KOPT-K1 (cell line): ENCODE data around the gene METAP1D.

Experiments
- H3K27ac ChIP-seq: fragments of 200-600 bp; sonication (generic); 2 replicates; pipeline ENCODE4 v1.5.1; 2016; ENCODE audit warnings: antibody characterized with exemption, mild to moderate bottlenecking, low read depth, low read length; ENCODE audit not compliant: poor library complexity, severe bottlenecking
- H3K36me3 ChIP-seq: fragments of 200-600 bp; sonication (generic); 2 replicates; pipeline ENCODE4 v1.5.1; 2017; ENCODE audit warnings: antibody characterized with exemption, mild to moderate bottlenecking, low read length, moderate library complexity; ENCODE audit not compliant: insufficient read depth
- H3K9me3 ChIP-seq: fragments of 200-600 bp; sonication (generic); 2 replicates; pipeline ENCODE4 v1.5.1; 2017; ENCODE audit warnings: antibody characterized with exemption, low read length, mild to moderate bottlenecking; ENCODE audit not compliant: insufficient read depth, poor library complexity, severe bottlenecking

Gene METAP1D

DNA sequence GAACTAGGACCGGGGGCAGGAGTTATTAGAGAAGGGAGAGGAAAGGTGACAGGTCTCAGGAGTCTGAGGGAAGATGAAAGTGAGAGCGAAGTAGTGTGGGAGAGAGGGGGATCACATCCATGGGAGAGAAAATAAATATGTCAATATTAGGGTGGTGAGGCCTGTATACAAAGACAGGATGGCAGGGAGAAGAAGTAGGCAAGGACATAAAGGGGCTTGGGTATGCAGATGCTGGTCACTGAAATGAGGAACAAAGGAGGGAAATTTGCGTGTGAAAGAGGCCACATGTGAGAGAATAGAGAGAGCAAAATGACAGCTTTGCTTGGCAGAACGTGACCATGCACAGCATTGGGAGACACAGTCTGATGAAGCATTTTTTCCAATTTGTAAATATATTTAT lies 13.6 kb downstream of the METAP1D start:
- Histone ChIP-seq H3K27ac (no peak overlapping the region), H3K36me3 (no peaks in the 10 kb centered on the region), H3K9me3 (no peaks in the 10 kb centered on the region)

- H3K27ac ChIP-seq = no peak overlapping the region
- H3K9me3 ChIP-seq = no peaks in the 10 kb centered on the region
- H3K36me3 ChIP-seq = no peaks in the 10 kb centered on the region
Observed at GRCh38 chr2:172021074-172021931, 21.6 kb downstream of the METAP1D start.

GRCh38 chr2:172021955-172022354 lies 22.2 kb downstream of the METAP1D start:
- no peaks in the 10 kb centered on the region for H3K36me3 ChIP-seq
- H3K27ac ChIP-seq = no peak overlapping the region
- no peaks in the 10 kb centered on the region for H3K9me3 ChIP-seq

DNA sequence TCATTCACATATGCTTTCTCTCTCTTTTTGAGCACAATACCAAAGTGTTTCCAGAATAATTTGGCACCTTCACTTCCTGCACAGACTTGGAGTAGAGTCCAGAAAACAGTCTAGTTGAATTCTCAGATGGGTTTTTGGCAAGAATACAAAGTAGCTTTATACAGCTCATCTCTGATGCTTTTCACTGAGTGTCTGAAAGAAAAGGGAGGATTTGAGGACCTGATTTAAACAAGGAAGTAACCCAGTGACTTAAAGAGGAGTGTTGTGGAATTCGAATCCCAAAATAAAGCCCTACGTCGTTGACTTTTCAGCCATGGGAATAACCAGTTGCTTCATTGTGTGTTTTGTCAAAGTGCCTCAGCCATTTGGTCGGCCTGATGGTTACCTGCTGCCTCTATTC lies 31.8 kb downstream of the METAP1D start:
- H3K9me3 ChIP-seq = no peaks in the 10 kb centered on the region
- H3K36me3 ChIP-seq = no peaks in the 10 kb centered on the region
- no peak overlapping the region for H3K27ac ChIP-seq

GRCh38 chr2:172038121-172038520 lies 38.4 kb downstream of the METAP1D start:
- Histone ChIP-seq H3K27ac (no peak overlapping the region), H3K9me3 (no peaks in the 10 kb centered on the region), H3K36me3 (no peaks in the 10 kb centered on the region)

DNA sequence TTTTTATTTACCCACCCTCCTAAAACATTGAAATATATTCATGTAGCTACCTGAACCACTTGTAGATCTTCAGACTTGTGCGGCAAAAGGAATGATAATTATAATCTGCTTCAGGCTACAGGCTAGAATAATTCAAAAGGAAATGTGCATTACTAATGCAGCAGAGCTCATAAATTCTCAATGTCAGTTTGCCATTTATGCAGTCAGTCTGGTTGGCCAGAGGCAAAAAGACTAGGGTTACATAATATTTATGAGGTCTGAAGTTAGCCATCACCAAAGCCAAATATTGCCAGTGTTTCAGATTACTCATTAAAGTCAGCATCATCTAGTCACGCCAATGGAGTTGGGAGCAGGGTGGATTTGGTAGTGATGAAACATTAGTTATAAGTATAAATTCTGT lies 38.9 kb downstream of the METAP1D start:
- no peak overlapping the region for H3K27ac ChIP-seq
- H3K36me3 ChIP-seq = no peaks in the 10 kb centered on the region
- no peaks in the 10 kb centered on the region for H3K9me3 ChIP-seq

GRCh38 chr2:172039011-172039704 lies 39.4 kb downstream of the METAP1D start:
- no peak overlapping the region for H3K27ac ChIP-seq
- no peaks in the 10 kb centered on the region for H3K36me3 ChIP-seq
- H3K9me3 ChIP-seq = no peaks in the 10 kb centered on the region

- Histone ChIP-seq H3K27ac (no peak overlapping the region), H3K9me3 (no peaks in the 10 kb centered on the region), H3K36me3 (no peaks in the 10 kb centered on the region)
Observed at GRCh38 chr2:172040311-172040710, 40.6 kb downstream of the METAP1D start.

DNA sequence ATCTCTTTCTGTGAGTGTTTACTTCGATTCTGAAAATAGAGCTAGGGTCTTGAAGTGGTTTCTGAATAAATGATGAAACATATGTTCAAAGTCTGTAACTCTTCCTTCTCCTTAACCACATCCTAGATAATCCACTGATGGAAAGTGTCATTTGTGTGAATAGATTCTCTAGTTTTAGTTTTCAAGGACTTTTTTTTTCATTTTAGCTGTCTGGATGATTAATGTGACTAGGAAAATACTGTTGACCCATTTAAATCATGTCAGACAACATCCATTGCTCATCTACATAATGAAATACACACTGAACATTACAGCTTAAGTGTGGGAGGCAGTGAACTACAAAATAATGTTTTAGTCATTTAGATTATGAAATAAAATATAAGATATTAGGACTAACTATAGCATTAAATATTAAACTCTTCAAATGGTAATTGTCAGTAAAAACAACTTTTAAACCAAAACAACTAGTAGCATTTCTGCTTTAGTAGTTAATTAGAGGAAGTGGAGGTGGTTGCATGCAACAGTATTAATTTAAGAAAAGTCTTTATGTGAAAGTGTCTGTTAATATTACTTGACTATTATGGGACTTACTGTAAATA lies 46.4 kb downstream of the METAP1D start:
- no peaks in the 10 kb centered on the region for H3K36me3 ChIP-seq

GRCh38 chr2:172046866-172047565 lies 47.3 kb downstream of the METAP1D start:
- Histone ChIP-seq H3K27ac (no peak overlapping the region), H3K36me3 (no peaks in the 10 kb centered on the region), H3K9me3 (no peaks in the 10 kb centered on the region)

More for the DNA sequence above, 46.4 kb downstream of the METAP1D start:
- no peaks in the 10 kb centered on the region for H3K9me3 ChIP-seq
- no peak overlapping the region for H3K27ac ChIP-seq

DNA sequence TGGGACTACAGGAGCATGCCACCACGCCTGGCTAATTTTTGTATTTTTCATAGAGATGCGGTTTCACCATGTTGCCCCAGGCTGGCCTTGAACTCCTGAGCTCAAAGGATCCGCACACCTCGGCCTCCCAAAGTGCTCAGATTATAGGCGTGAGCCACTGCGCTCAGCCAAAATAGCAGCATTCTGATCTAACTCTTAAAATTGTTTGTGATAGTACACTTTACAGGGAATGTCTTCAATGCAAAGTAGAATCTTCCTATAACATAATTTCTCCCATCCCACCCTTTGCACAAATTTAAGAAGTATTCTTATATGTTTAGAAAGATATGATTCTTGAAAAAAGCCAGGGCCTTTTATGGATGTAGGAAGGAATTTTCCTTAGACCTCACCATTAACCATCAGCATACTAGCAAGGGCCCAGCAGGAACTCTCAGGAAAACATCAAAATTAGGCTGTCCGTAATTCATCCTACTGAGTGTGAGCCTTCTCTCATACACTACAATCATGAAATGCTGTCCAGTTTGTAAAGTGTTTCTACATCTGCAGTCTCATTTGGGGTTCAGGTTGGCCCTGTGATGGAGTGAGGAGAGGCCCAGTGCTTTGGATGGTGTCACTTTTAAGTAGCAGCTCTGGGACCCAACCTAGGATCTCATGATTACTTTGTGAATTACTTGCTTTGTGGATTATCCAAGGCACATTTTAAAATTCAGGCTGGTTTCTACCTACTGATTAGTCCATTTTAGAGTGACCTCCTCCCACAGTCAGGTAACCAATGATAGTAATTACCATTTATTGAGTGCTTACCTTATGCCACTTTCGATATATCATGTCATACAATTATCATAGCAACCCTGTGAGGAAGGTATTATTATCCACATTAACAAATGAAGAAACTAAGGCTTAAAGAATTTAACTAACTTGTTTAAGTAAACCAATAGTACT lies 48.1 kb downstream of the METAP1D start:
- H3K36me3 ChIP-seq = no peaks in the 10 kb centered on the region
- H3K9me3 ChIP-seq = no peaks in the 10 kb centered on the region
- no peak overlapping the region for H3K27ac ChIP-seq

DNA sequence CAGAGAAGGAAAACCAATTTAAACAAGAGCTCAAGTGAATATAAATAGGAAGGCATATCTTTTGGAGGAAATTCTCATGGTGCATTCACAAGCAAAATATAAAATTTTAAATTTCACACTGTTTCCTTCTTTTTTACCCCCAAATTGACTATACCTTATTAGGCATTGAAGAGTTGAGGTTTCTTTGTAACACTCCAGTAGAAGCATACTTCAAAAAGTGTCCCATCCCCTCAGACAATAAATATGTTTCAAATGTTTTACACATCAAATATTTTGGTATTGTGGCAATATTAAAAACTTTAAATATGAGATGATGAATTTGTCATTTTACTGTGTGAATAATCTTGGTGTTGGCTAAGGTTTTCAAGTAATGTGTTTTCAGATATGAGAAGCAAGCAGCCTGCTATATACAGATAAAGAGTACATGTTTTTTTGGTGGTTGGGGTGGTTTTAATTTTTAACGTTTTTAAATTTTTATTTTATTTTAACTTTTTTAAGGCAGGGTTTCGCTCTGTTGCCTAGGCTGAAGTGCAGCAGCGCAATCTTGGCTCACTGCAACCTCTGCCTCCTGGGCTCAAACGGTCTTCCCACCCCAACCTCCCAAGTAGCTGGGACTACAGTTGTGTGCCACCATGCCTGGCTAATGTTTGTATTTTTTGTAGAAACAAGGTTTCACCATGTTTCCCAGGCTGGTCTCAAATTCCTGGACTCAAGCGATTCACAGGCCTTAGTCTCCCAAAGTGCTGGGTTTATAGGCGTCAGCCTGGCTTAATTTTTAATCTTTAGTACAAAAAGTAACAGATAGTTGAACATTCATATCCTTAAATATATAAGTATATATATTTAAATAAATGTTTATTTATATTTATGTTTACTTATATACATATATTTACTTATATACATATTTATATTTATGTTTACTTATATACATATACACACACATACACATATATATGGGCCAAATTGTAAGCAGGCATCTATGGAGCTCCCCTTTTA lies 49.1 kb downstream of the METAP1D start:
- H3K27ac ChIP-seq = no peak overlapping the region
- H3K9me3 ChIP-seq = no peaks in the 10 kb centered on the region
- H3K36me3 ChIP-seq = no peaks in the 10 kb centered on the region

DNA sequence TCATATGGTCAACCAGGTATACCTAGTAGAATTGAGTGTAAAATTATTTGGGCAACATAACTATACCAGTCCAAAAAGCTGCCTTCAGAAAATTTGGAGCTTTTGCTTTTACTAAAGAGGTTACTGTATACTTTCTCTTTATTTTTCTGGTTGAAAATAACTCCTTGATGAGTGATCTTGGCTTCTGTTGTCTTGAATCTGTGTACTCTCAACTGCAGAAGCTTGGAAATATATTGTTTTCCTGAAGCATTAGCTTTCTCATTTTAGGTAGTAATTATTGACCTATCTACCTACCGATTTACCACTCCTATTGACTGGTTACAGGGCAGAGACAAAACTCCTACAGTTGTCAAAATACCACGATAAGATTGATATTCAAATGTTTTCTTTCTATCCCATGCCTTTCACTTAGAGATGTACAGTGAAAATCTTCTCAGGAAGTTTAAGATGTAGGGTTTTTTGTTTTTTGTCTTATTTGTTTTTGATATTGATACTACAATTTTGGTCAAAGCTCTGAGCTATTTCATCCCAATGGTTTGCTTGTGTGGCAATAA lies 49.9 kb downstream of the METAP1D start:
- Histone ChIP-seq H3K27ac (no peak overlapping the region), H3K9me3 (no peaks in the 10 kb centered on the region), H3K36me3 (no peaks in the 10 kb centered on the region)
